ENCODE measurements around the gene DLAT.

The DLAT gene

GRCh38 chr11:112057170-112057569, 32.0 kb downstream of the DLAT start:
- TF ChIP-seq EZH2phosphoT487 (conservative IDR thresholded peaks at IDR 0.05; ENCODE audit: low read length), result no peak
- TF ChIP-seq, protein P1, sequence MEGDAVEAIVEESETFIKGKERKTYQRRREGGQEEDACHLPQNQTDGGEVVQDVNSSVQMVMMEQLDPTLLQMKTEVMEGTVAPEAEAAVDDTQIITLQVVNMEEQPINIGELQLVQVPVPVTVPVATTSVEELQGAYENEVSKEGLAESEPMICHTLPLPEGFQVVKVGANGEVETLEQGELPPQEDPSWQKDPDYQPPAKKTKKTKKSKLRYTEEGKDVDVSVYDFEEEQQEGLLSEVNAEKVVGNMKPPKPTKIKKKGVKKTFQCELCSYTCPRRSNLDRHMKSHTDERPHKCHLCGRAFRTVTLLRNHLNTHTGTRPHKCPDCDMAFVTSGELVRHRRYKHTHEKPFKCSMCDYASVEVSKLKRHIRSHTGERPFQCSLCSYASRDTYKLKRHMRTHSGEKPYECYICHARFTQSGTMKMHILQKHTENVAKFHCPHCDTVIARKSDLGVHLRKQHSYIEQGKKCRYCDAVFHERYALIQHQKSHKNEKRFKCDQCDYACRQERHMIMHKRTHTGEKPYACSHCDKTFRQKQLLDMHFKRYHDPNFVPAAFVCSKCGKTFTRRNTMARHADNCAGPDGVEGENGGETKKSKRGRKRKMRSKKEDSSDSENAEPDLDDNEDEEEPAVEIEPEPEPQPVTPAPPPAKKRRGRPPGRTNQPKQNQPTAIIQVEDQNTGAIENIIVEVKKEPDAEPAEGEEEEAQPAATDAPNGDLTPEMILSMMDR (IDR thresholded peaks at IDR 0.05; ENCODE audit: insufficient read depth, low read length, poor library complexity, severe bottlenecking), result no peak
- no peak overlapping the region for H3K9ac ChIP-seq (ENCODE audit: low read length)
- H3K4me2 ChIP-seq (ENCODE audit: low read depth, low read length, poor library complexity, severe bottlenecking), result no peak overlapping the region
- peaks cover 11% of the 10 kb centered on the region; the same call in 1 of the 2 replicates for H3K36me3 ChIP-seq (ENCODE audit: low read length)
- H4K20me1 ChIP-seq (ENCODE audit: low read depth, low read length), result no peaks in the 10 kb centered on the region
- no peaks in the 10 kb centered on the region for H3K9me2 ChIP-seq (replicated peaks; ENCODE audit: insufficient read depth, low read length)
- H3K9me3 ChIP-seq (ENCODE audit: insufficient read depth, low read length), result no peaks in the 10 kb centered on the region
- no peak overlapping the region for H3K4me3 ChIP-seq (ENCODE audit: insufficient read depth, low read length, poor library complexity, severe bottlenecking)
- H3F3A ChIP-seq (ENCODE audit: insufficient read depth), result no peaks in the 10 kb centered on the region
- H3K79me2 ChIP-seq (ENCODE audit: insufficient read depth, low read length), result no peaks in the 10 kb centered on the region
- H3K27me3 ChIP-seq (ENCODE audit: low read length), result no peaks in the 10 kb centered on the region
- no peak overlapping the region for H2AFZ ChIP-seq (ENCODE audit: low read depth, low read length, severe bottlenecking)
- no peak overlapping the region for H3K27ac ChIP-seq (ENCODE audit: low read depth, low read length)

DNA sequence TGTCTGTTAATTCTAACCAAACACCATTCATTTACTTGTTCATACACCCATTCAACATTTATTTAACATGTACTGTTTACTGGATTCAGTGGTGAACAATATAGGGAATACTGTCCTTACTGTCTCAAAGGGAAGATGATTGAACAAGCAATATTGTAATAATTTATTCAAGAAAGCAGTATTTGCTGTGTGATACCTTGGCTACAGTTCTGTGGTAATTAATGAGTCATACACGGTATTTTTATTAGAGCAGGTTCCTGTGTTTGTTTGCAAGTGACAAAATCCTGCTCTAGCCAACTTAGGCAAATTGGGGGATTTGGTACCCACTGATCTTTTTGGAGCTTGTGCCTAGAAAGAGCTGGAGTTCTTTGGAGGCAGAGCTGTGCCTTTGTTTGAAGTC, 32.9 kb downstream of the DLAT start:
- Histone ChIP-seq H3K9ac (ENCODE audit: low read length) (no peak overlapping the region), H3K9me2 (replicated peaks; ENCODE audit: insufficient read depth, low read length) (no peaks in the 10 kb centered on the region), H3K79me2 (ENCODE audit: insufficient read depth, low read length) (no peaks in the 10 kb centered on the region), H4K20me1 (ENCODE audit: low read depth, low read length) (no peaks in the 10 kb centered on the region), H3K27me3 (ENCODE audit: low read length) (no peaks in the 10 kb centered on the region), H3K4me3 (ENCODE audit: insufficient read depth, low read length, poor library complexity, severe bottlenecking) (no peak overlapping the region), H2AFZ (ENCODE audit: low read depth, low read length, severe bottlenecking) (no peak overlapping the region), H3K9me3 (ENCODE audit: insufficient read depth, low read length) (no peaks in the 10 kb centered on the region), H3K36me3 (ENCODE audit: low read length) (peaks cover 11% of the 10 kb centered on the region; the same call in 1 of the 2 replicates), H3F3A (ENCODE audit: insufficient read depth) (no peaks in the 10 kb centered on the region), H3K27ac (ENCODE audit: low read depth, low read length) (no peak overlapping the region), H3K4me2 (ENCODE audit: low read depth, low read length, poor library complexity, severe bottlenecking) (no peak overlapping the region)
- TF ChIP-seq, protein P1 (IDR thresholded peaks at IDR 0.05; ENCODE audit: insufficient read depth, low read length, poor library complexity, severe bottlenecking), result no peak
- TF ChIP-seq EZH2phosphoT487 (conservative IDR thresholded peaks at IDR 0.05; ENCODE audit: low read length), result no peak

- Histone ChIP-seq H3K9ac (ENCODE audit: low read length) (no peak overlapping the region), H3K27me3 (ENCODE audit: low read length) (no peaks in the 10 kb centered on the region), H4K20me1 (ENCODE audit: low read depth, low read length) (no peaks in the 10 kb centered on the region), H3K79me2 (ENCODE audit: insufficient read depth, low read length) (no peaks in the 10 kb centered on the region), H3K36me3 (ENCODE audit: low read length) (peaks cover 13% of the 10 kb centered on the region; the same call in 1 of the 2 replicates), H3K4me2 (ENCODE audit: low read depth, low read length, poor library complexity, severe bottlenecking) (no peak overlapping the region), H3K9me3 (ENCODE audit: insufficient read depth, low read length) (no peaks in the 10 kb centered on the region), H3K27ac (ENCODE audit: low read depth, low read length) (no peak overlapping the region), H3F3A (ENCODE audit: insufficient read depth) (peaks cover 3% of the 10 kb centered on the region; the same call in 1 of the 2 replicates), H2AFZ (ENCODE audit: low read depth, low read length, severe bottlenecking) (no peak overlapping the region), H3K9me2 (replicated peaks; ENCODE audit: insufficient read depth, low read length) (no peaks in the 10 kb centered on the region), H3K4me3 (ENCODE audit: insufficient read depth, low read length, poor library complexity, severe bottlenecking) (no peak overlapping the region)
- no peak for TF ChIP-seq EZH2phosphoT487 (conservative IDR thresholded peaks at IDR 0.05; ENCODE audit: low read length)
- TF ChIP-seq, protein P1 (IDR thresholded peaks at IDR 0.05; ENCODE audit: insufficient read depth, low read length, poor library complexity, severe bottlenecking), result no peak
Measured at GRCh38 chr11:112062923-112063322, 37.7 kb downstream of the DLAT start.
